Heart left ventricle (tissue), 13 donors: ENCODE results near the gene ZSWIM2.

Experiments
- CTCF ChIP-seq, 12 donors: fragments of 200-600 bp; sonication (generic) in 4 of 12; IDR thresholded peaks; one replicate each; pipeline versions ENCODE4 v1.5.0 to v1.8.0; 2018 to 2022; ENCODE audit warnings: antibody characterized with exemption in 12 of 12, mild to moderate bottlenecking in 5 of 12
- POLR2A ChIP-seq, 2 donors: fragments of 450-650 bp; IDR thresholded peaks; one replicate each; pipeline ENCODE4 v1.6.1; 2017; ENCODE audit warnings: antibody characterized with exemption in 2 of 2, mild to moderate bottlenecking in 2 of 2, moderate library complexity in 2 of 2
- donor health status: ischemic (EF 13 %, LVEDD 7.1; RV severe dilation, severe dysfunction).
- donor health status: DM: no; HTN: yes; CAD: no.
- donor health status: DM: no; HTN: no; CAD: no.
- donor health status: ischemic (EF 25% LVEDD 6.9; RV normal size, moderate dysfunction).
- donor health status: ischemic (EF 25% LVEDD 5.7; RV mildly dilated, moderate dysfunction).
- donor health status: ischemic (EF 35%, LVEDD 5.7; RV mildly dilated, moderate dysfunction).
- donor health status: nonischemic (EF 11% LVEDD 7.7; RV severe dilation, severe dysfunction).
- donor health status: DM: yes; HTN: yes; CAD: no.
- donor health status: PGD.
- donor health status: ischemic (EF 29% LVEDD 5.4; RV normal size, mild dysfunction).
- donor health status: nonischemic (EF 23%, LVEDD 6.1; RV moderate dilation, normal function).

- TF ChIP-seq CTCF (IDR thresholded peaks at IDR 0.05) (no peak), POLR2A (IDR thresholded peaks at IDR 0.05) (no peak)
These were observed 5.0 kb upstream of the ZSWIM2 start for GRCh38 chr2:186853951-186854350.
